HG03571 (cell line): Measurements from ENCODE around the gene ASXL1.
"Not testable (repeated sequence)": the region's sequence is repeated elsewhere in the genome, so short reads cannot be mapped to it uniquely, and the experiment has no call there.

Experiments used
- ATAC-seq: cut with Tn5 transposase; IDR thresholded peaks from one replicate; pipeline ENCODE4 v1.9.1; 2021; ENCODE audit not compliant: unreplicated experiment

ASXL1 gene

GRCh38 chr20:32464401-32465091 is 106.4 kb downstream of the ASXL1 start:
- ATAC-seq, result no peak

DNA sequence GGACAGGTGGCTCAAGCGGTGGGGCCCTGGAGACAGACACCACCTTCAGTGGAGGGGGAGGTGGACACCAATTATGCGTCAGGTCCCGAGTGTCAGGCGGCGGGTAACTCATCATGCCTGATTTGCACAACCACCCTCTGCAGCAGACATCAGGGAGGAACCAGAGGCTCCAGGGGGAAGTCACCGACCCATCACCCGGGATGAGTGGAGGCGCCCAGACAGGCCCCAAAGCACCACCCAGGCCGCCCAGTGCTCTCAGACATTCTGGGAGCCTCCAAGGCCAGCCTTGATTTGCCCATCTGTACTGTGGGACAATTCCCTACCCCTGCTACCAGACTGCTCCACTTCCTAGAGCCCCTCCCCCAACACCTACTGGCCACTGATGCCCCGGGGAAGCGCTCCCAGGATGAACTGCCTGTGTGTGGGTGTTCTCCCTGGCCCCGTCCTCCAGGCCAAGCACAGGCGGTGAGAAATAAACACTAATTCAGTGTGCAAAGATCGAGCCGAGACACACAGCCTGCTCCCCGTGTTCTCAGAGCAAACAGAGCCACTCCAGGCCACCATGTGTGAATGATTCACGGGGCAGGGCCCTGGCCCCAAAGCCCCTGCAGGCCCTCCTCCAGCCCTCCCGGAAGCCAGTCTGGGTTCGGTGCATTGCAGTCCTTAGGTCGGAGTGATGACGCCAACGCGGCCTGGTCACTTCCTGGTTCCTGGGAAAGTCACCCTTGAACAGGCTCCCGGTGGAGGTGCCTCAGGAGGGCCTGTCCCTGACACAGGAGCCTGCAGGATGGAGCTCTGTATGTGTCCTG is 107.2 kb downstream of the ASXL1 start:
- no peak for ATAC-seq

DNA sequence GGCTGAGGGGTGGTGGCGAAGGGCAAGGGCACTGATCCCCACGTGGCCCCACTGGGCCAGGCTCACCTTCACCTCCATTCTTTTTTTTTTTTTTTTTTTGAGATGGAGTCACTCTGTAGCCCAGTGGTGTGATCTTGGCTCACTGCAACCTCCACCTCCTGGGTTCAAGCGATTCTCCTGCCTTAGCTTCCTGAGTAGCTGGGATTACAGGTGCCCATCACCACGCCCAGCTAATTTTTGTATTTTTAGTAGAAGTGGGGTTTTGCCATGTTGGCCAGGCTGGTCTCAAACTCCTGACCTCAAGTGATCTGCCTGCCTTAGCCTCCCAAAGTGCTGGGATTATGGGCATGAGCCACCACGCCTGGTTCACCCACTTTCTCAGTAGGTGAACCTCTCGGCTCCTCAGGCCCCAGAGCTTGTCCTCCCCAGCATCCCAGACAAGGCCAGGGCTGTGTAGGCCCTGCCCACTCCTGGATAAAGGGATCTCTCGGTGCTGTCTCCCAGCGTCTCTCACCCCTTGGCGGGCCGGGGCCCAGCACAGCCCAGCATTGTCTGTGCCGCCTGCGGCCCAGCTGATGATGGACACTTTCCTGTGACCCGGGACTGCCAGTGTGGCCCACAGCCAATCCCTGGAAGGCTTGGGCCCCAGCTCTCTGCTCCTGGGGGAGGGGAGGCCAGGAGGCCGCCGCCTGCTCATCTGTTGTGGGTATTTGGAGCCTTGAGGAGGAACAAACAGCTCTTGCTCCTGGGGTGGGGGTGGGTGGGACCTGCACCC is 108.0 kb downstream of the ASXL1 start:
- not testable (repeated sequence) for ATAC-seq

DNA sequence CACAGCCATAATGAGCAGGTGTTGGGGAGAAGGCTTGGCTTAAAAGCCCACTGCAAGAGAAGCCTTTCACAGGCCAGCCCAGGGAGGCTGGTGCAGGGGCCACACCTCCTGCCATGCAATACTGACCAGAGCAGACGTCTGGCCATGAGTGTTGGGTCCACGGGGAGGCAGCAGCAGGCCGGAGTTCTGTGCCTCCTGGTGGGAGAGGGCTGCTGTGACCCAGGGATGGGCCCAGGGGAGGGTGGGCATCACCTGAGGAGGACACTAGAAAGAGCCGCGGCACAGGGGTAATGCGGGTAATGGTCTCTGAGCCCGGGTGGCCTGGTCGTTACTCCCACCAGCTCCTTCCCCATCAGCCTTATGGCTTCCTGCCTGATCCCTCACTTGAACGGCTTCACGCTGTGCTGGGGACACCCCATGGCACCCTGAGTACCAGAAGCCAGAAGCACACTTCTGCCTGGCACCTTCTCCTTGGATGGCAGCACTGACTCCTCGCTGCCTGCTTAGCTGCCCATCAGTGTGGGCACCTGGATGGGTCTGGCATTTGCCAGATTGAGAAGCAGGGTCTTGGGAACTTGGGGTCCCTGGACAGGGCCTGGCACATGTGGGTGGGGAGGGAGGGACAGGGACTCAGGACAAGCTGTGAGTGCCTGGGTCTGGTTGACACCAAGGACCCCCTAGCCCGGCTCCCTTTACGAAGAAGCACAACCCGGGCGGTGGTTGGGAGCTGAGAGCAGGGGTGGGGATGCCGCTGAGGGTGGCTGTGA is 108.8 kb downstream of the ASXL1 start:
- no peak for ATAC-seq

DNA sequence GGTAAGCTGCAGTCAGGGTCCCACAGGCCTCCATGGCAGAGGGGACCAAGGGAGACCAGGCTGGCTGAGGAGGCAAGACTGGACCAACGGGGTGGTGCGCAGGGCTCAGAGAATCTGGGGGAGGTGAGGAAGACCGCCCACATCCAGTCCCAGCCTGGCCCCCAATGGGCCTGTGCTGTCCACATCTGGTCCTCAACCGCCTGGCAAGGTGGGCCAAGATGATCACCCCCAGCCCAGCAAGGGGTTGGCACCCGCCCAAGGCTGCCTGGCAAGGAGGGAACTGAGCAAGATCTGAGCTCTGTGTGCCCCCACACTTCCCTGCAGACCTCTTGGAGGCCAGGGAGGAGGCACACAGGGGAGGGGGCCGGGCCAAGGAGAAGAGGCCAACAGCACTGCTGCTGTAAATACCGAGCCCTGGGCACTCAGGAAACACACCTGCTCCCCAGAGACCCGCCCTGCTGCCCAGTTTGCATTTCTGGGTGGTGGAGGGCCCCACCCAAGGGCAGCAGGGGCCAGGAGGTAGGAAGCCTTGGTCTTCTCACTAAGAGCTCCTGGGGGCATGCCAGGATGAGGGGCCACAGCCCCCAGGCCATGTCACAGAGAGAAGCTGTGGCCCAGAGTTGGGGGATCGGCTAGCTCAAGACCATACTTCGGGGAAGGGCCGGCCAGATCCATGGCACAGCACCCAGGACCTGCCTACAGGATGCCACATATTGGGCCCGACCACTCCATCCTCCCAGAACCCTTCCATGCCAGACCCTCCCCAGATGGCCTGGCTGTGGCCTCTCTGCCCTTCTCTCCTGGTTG is 109.6 kb downstream of the ASXL1 start:
- ATAC-seq, result no peak

DNA sequence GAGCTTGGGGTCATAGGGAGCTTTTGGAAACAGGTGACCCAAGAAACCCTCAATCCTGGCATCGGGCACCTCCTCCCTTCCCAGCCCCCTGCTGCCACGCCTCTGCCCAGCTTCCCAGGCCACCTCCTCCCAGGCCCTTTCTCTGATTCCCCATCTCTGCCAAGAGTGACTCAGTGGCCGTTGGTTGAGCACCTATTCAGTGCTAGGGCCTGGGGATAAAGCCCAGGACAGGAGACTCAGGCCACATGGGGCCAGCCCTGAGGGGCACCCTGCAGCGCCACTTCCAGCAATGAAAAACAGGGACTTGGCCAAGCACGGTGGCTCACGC is 110.1 kb downstream of the ASXL1 start:
- ATAC-seq, result no peak

DNA sequence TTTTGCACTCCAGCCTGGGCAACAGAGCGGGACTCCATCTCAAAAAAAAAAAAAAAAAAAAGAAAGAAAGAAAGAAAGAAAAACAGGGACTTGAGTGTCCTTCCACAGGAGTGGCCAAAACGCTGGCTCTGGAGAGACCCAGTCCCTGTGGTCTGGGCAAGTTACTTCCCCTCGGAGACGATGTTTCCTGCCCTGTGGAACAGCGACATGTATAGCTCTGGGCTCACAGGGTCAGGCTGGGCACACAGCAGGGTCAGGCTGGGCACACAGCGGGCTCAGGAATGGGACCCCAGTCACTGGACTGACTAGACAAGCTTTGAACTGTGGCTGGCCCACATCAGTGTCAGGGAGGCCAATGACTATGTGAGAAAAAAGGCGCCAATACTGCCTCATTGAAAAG is 110.7 kb downstream of the ASXL1 start:
- ATAC-seq, result no peak

DNA sequence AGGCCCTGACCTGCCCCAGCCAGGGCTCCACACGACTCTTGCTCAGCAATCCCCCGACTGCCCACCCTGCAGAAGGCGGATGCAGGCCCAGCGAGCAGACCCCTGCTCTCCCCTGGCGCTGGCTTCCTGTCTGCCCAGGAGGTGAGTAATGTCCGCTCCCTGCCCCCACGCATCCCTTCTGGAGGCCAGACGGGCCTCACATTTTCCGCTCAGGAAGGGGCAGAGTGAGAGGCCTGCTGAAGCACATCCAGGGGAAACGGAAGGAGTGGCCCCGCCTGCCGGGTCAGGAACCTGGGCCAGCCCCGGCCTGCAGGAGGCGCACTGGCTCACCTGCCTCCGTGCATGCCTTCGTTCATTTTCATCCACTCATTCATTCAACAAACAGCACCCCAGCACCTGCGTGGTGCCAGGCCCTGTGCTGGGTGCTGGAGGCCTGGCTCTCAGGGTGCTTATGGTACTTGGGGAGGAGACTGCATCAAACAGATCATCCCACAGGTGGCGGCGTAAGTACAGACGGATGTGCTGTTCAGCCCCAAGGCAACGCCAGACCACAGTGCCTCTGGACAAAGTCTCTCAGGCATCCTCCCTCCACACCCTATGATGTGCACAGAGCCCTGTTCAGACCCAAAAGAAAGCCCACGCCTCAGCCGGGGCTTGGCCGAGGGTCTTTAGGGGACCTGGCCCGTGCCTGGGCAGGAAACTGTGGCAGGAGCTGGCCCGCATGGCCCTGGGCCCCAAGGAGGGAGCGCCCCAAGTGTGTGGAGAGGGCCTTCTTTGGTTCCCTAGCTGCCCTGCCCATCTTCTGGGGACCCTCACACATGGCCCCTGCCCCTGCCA is 112.1 kb downstream of the ASXL1 start:
- ATAC-seq, result no peak

GRCh38 chr20:32470940-32471339 is 112.8 kb downstream of the ASXL1 start:
- no peak for ATAC-seq

GRCh38 chr20:32472581-32473207 is 114.6 kb downstream of the ASXL1 start:
- ATAC-seq, result no peak

DNA sequence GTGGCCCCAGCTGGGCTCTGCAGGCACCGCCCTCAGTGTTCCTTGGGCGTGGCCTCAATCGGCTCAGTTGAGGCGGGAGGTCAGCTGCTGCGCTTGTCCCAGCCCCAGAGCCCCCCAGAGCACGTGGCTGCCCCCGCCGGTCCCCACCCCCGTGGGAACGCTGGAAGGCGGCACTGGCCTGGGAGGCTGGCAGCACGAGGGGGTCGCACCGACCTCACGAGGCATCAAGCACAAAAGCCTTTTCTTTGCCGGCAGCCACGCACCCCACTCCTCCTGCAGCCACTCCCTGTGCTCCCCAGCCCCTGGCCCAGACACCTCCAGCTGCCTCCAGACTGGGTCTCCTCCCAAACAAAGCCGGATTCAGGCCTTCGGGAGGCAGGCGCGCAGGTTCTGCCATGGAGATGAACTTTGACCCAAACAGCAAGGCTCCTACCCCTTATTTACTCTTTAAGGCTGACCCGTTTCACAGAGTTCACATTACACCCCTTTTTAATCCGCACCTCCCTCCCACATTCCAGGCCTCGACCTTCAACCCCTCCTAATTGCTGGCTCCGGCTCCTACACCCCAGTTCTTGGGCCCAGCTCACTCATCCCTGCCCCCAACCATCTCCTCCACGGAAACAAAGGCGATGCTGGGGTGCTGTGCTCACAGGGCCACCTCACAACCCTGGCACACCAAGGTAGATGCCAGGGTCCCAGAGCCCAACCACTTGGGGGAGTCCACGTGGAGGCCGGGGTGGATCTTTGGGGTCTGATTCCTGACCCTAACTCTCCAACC is 115.3 kb downstream of the ASXL1 start:
- no peak for ATAC-seq

DNA sequence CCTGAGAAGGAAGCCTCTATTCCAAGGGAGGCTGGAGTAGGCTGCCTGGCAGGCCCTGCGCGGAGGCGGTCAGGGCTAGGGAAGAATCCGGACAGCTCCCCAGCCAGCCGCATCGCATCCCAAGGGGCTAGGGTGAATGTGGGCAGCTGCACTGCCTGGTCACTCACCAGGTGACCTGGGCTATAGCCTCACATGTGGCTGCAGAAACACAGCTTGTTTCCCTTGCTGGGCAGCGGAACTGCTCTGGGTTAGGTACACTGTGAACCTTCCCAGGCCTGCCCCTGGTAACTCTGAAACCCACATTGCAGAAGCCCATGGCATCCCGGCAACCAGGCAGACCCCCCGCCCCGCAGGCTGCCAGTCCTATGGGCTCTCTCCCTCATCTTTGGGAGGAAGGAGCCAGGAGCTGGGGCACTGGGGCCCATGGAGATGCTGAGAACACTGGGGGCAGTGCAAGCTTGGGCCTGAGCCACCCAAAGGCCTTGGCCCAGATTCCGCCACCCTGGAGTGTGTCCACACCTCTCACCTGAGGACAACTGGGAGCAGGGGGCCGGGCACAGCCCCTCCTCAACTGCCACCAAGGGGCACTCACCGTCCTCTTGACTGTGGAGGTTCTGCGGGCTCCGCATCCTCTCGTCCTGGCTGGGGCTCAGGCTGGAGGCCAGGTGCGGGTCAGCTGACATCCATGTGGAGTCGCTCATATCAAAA is 116.0 kb downstream of the ASXL1 start:
- ATAC-seq, result no peak

GRCh38 chr20:32474717-32474966 is 116.5 kb downstream of the ASXL1 start:
- no peak for ATAC-seq

- ATAC-seq, result no peak
Measured at GRCh38 chr20:32474967-32475811, 117.1 kb downstream of the ASXL1 start.

DNA sequence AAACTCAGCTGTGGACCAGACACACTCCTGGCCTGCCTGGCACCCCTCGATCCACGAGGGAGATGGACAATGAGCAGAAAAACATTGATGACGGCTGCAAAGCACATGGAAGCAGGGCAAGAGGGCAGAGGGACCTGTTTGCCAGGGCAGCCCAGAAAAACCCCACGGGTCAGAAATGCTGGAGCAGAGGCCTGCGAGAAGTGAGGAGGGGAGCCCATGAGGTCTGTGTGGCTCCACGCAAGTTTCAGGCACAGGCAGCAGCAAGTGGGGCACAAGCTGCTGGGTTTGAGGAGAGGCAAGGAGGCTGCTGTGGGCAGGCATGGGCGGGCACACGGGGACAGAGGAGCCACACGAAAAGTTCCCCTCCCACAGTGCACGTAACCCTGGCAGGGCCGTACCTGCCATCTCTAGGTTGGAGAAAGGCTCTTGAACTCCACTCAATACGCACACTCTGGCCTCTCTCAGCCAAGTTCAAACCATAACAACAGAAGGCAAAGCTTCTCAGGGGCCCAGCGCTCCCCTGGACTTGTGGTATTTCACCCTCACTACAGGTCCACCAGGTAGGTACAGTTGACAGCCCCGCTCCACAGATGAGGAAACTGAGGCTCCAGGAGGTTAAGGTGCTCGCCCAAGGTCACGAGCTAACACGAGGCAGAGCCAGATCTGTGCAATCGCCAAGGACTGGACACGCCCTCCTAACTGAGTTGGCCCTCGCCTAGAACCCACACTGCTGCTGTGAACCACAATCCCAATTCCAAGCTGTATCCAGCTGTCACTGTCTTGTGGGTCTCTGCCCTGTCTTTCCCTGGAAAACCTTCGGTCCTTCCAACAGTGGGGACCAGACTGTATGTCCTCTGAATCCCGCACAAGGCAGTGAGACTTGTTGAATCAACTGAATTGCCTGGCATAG is 118.8 kb downstream of the ASXL1 start:
- ATAC-seq, result no peak
